Right lung (tissue), 5 donors: ENCODE measurements around the gene PWP1. TPM values are rescaled to one million over a fixed set of nuclear protein-coding genes. Genes with fewer than 3 reads are reported as not detected.

Source experiments
- DNase-seq, 2 donors: peaks; one replicate each; pipeline ENCODE4 v3.0.0-alpha.2; 2013
- polyA plus RNA-seq, 5 donors: library from polyadenylated mRNA; unstranded; fragments of 120-200 nt; gene quantifications; one replicate each; pipeline versions ENCODE4 v1.2.1 to v1.2.3, GENCODE V29; 2013; ENCODE audit warnings: inconsistent platforms in 1 of 5, low replicate concordance in 1 of 5; ENCODE audit not compliant: insufficient read length in 5 of 5, insufficient read depth in 1 of 5

Gene PWP1
- polyA plus RNA-seq, 5 donors = 46.6 to 66.8 (median 58.4) TPM

DNA sequence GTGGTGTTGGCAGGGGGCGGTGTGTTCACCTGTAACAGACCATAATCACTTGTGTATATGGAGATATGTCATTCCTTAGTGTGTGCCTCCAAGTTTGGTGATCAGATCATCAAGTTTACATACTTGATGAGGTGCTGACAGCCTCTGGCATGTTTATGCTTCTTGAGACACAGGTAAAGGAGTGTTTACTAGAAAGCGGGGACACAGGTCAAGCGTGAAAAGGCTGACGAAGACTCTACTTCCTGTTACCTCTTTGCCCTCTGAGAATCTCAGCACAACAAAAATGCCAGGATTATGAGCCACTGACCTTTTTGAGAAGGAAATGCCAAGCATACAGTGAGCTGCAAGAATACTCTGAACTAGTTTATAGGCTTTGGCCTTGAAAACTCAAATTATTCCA, 45.8 kb downstream of the PWP1 start:
- DNase-seq = no peak

DNA sequence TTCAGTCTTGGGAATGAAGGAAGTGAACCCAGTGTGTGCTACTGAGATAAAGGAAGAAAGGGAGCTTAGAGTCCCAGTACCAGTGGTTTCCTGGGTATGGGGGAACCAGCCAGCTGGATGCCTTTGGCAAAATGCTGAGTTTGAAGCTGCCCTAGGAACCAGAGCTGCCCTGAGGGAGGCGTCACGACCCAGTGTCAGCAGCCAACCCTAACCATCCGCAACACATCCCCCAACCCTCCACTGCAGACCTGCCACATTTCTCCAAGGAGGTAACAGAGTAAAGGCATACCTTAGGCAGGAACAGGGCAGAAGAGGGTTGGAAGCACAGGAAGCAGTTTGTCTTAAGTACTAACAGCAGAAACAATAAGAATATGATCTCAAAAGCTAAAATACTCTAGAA, 46.8 kb downstream of the PWP1 start:
- no peak for DNase-seq

DNA sequence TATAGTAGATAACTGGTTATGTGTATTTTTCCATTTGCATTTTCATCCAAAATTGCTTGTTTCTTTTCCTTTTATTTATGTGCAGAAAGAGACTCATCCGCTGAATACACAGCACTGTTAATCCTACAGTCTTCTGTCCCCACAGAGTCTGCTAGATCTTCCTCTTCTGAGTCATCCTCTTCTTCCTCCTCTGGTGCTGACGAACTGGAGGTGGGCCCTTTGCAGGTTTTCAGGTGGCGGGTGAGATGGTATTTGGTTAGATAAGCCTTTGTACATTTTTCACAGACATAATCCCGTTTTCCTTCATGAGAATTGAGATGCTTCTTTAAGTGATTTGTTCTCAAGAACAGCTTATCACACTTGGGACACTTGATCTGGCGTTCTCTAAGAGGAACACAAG, 48.5 kb downstream of the PWP1 start:
- DNase-seq = no peak

DNA sequence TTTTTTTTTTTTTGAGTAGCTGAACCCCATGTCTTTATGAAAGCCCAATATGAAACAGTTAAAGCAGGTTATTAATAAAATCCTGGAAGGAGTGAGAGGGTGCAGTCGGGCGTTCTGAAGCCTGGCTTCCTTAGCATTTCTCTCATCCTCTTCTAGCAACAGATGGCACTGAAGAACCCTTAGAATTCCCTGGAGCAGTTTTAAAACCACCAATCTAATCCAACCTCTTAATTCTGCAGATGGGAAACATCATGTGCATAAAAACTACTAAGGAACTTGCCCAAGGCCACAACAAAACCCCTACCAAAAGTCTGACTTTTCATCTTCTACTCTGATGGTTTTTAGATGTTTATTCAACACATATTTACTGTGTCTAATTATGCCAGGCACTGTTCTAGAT, 50.2 kb downstream of the PWP1 start:
- DNase-seq = no peak

DNA sequence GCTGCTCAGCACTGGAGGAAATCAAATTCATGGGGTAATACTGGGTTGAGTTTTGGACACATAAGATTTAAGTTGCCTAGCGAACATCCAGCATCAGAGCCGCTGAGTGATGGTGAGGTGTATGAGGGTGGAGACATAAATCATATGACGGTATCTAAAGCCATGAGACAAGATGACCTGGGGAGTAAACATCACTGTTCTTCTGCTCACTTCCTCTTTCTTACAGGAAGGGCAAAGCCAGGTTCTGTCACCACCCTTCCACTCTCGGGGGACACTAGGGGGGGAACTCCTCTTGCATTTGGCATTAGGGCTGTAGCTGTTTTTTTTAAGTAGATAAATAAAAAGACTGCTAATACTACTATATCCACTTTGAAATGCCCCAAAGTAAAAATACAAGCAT, 51.3 kb downstream of the PWP1 start:
- DNase-seq = no peak

DNA sequence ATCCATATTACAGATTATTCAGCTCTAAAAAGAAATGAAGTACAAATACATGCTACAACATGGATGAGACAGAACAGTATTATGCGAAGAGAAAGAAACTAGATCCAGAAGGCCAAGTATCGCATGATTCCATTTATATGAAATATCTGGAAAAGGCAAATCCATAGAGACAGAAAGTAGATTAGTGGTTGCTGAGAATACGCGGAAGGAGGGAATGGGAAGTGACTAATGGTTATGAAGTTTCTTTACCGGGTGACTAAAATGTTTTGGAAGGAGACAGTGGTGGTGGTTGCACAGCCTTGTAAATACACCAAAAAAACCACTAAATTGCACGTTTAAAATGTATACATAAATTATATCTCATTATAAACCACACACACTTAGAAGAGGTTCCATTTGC, 62.9 kb downstream of the PWP1 start:
- no peak for DNase-seq

DNA sequence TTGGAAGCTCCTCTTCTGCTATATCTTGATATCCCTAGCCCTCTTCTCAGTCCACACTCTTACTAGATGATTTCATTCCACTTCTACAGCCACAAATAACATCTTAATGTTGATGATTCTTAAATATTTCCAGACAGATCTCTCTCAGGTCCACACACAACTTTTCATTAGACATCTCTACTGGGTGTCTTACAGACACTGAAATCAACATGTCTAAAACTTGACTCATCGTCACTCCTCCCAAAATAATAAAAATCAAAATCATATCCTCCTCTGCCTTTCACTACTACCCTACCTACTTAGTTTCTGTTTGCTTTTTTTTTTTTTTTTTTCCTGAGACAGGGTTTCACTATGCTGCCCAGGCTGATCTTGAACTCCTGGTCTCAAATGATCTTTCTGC, 63.5 kb downstream of the PWP1 start:
- DNase-seq = no peak

DNA sequence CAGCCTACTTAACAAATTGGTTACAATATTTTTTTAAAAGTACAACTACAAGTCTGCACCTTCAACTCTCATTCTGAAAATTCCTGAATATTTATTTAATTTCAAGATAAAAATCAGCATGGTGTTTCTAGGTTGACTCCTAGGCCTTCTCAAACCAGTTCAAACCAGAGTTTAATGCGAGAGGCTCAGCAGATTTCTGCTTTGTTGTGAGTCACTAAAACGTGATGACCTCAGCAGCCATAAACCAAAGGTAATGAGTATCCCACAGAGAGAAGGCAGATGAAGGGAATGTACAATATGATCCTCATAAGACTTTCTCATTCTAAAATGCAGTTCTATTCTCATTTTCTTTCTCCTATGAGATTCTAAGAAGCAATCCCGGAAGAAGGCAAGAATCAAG, 73.8 kb downstream of the PWP1 start:
- no peak for DNase-seq

DNA sequence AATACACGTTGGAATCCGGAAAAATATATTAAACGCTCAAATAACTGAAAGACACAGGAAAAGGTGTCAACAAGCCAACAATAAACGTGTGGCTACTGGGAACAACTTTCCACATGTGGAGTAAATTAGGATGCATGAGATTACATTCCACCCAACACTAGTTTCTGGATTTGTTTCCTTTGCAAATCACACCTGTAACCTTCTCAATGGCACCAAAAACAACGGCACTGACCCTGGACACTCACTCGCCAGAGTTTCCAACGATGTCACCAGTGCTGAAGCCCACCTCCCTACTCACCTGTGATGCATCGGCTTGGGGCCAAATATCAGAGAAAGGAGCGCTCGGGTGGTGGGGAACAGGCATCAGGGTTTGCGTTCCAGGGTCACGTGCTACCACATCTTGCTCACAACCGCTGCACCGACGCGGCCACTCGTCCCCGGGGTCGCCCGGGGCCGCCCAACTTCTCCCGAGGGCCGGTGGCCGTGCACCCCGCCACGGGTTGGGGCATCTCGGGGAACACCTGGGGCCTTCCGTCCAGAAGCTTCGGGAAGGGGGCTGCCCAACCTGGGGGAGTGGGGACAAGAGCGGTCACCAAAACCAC, 74.7 kb downstream of the PWP1 start:
- DNase-seq = peak in 1 of 2 donors; percentile 12

DNA sequence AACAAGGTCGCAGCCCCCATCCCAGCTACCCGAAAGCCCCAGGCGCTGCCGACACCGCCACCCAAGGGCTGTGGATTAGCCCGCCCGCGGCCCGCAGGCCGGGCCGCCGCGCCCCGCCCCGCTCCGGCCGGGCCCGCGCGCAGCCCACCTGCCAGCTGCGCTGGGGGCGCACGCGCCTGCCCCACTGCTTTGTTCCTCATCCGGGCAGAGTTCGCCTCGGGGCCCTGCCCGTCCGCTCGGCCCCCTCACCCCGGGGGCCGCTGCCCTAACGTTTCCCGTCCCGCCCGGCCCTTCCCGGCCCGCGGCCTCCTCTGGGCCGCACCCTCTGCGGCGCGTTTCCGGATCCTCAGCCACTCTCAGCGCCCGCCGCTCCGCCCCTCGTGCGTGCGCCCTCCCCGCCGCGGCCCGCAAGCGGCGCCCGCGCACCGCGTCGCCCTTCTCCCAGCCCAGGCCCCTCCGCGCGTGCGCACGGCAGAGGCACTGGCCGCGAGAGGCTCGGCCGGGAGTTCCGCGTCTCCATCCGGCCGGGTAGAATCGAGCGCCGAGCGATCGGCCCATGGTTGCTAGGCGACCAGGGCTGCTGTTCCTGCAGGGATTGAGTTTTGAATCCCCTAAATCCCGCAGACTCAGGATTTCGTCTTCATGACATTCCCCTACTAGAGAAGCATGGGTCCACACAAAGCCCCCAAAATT, 75.4 kb downstream of the PWP1 start, which contains the start of gene PRDM4:
Gene PRDM4, minus strand, starts transcription at position 329 of the 693 bp plus-strand sequence. CDS start 622 bp downstream, outside the sequence.
- peak; percentile 94 for DNase-seq

DNA sequence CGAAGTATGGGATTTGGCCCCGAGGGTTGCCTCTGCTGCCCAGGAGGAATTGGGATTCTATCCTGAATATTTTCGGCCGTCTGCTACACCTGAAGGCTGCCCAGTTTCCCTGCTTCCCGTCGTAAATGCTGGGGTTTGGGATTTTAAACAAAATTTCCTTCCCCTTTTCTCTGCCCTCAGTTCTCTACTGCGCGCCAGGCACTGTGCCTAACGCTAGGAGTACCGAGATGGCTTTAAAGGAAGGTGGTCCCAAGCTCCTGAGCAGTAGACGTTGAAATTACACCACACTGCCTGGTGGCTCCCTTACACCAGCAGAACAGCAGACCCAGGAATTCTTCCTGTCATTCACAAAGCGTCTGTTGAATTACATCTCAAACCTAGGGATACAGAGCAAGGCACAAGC, 75.9 kb downstream of the PWP1 start:
- peak in 1 of 2 donors; percentile 17 for DNase-seq

Other genes starting within 250 kb of the PWP1 start
- 10 to 100 TPM; 22.2 to 30.2 (median 24.9) TPM for gene PRDM4, start 75.3 kb downstream of the PWP1 start, polyA plus RNA-seq
- gene ASCL4, start 88.9 kb downstream of the PWP1 start, polyA plus RNA-seq = not detected